Activated B cell treated with CpG ODN at 0.5 μM for 24 hours (primary cell): ENCODE data around the gene ACOT11. TPM values are rescaled to one million over a fixed set of nuclear protein-coding genes. Genes with fewer than 3 reads are reported as not detected.

Experiments
- ATAC-seq: fragments of 200-7000 bp; cut with Tn5 transposase; one replicate; pipeline ENCODE4 v1.10.0; 2021; ENCODE audit warnings: low read depth, mild to moderate bottlenecking, moderate library complexity
- CTCF ChIA-PET: fragments of 350-600 bp; sonication (Branson Sonifier 250); formaldehyde crosslinking; loops from one replicate; lab custom pipeline; 2021; ENCODE audit warnings: antibody characterized with exemption; lab: Charles Lee
- POLR2A ChIA-PET: fragments of 350-600 bp; sonication (Branson Sonifier 250); formaldehyde crosslinking; loops from one replicate; lab custom pipeline; 2021; ENCODE audit warnings: antibody characterized with exemption; lab: Charles Lee
- DNase-seq: peaks from one replicate; pipeline ENCODE4 v3.0.0; 2022
- H3K27ac Mint-ChIP-seq: one replicate; pipeline ENCODE4 v1.8.0; 2020; ENCODE audit warnings: mixed read lengths
- H3K27me3 Mint-ChIP-seq: one replicate; pipeline ENCODE4 v1.8.0; 2021; ENCODE audit warnings: mixed read lengths
- H3K36me3 Mint-ChIP-seq: one replicate; pipeline ENCODE4 v1.8.0; 2021; ENCODE audit warnings: low read depth, mixed read lengths
- H3K4me1 Mint-ChIP-seq: one replicate; pipeline ENCODE4 v1.8.0; 2021; ENCODE audit warnings: mixed read lengths
- H3K4me3 Mint-ChIP-seq: one replicate; pipeline ENCODE4 v1.8.0; 2020; ENCODE audit warnings: mild to moderate bottlenecking, mixed read lengths
- H3K9me3 Mint-ChIP-seq: one replicate; pipeline ENCODE4 v1.8.0; 2020; ENCODE audit warnings: mixed read lengths
- intact Hi-C: fragments of 100-400 bp; cut with micrococcal nuclease; formaldehyde crosslinking; loops from one replicate; pipeline ENCODE4 v1.15.1; 2024
- total RNA-seq: library from RNA; stranded (reverse); gene quantifications from 2 replicates; pipeline ENCODE4 v1.2.3, GENCODE V29; 2022
- TF ChIP-seq, protein P1 (sequence below): fragments of 200-600 bp; IDR thresholded peaks from one replicate; pipeline ENCODE4 v1.8.0; 2022; ENCODE audit warnings: antibody characterized with exemption, mild to moderate bottlenecking

Gene ACOT11
- total RNA-seq, 1 donor from 2014 or later, result 0.16 TPM

DNA sequence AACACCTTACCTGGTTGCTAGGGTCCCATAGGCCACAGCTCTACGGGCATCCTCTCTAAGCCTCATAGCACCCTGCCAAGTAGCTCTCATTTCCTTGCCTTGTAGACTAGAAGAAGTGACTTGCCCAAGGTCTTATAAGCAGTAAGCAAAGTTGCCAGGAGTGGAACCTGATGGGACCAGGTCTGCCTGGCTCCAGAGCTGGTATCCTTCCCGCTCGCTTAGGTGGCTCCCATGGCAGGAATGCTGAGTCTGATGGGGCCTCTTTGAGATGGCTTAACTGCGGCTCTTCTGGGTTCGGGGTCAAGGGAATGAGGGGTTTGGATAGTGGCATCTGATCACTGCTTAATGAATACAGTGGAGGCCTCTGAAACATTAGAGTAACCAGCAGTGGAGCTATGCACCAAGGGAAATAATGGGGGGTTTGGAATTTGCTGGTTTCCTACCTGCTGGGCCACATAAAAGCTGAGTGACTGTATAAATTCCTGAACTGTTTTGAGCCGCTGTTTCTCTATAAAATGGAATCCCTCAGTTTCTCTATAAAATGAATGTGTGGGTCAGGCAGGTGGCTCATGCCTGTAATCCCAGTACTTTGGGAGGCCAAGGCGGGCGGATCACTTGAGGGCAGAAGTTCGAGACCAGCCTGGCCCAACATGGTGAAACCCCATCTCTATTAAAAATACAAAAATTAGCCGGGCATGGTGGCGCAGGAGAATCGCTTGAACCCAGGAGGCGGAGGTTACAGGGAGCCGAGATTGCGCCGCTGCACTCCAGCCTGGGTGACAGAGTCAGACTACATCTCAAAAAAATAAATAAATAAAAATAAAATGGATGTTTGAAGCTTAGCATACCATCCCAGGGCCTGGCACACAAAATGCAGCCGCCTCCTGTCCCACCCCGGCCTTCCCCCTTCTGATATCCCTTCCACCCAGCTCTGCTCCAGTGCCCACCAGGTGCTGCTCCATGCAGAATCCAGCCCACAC lies 62.9 kb downstream of the ACOT11 start:
- H3K4me3 Mint-ChIP-seq, result no peak overlapping the region
- no peak overlapping the region for H3K27ac Mint-ChIP-seq
- peaks cover 2% of the 10 kb centered on the region for H3K27me3 Mint-ChIP-seq
- no peaks in the 10 kb centered on the region for H3K9me3 Mint-ChIP-seq
- POLR2A ChIA-PET, result no interaction called here
- H3K4me1 Mint-ChIP-seq, result no peaks in the 10 kb centered on the region
- TF ChIP-seq, protein P1, sequence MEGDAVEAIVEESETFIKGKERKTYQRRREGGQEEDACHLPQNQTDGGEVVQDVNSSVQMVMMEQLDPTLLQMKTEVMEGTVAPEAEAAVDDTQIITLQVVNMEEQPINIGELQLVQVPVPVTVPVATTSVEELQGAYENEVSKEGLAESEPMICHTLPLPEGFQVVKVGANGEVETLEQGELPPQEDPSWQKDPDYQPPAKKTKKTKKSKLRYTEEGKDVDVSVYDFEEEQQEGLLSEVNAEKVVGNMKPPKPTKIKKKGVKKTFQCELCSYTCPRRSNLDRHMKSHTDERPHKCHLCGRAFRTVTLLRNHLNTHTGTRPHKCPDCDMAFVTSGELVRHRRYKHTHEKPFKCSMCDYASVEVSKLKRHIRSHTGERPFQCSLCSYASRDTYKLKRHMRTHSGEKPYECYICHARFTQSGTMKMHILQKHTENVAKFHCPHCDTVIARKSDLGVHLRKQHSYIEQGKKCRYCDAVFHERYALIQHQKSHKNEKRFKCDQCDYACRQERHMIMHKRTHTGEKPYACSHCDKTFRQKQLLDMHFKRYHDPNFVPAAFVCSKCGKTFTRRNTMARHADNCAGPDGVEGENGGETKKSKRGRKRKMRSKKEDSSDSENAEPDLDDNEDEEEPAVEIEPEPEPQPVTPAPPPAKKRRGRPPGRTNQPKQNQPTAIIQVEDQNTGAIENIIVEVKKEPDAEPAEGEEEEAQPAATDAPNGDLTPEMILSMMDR, result no peak
- H3K36me3 Mint-ChIP-seq, result no peaks in the 10 kb centered on the region
- DNase-seq, result no peak
- ATAC-seq, result no peak
- CTCF ChIA-PET, result no interaction called here
- intact Hi-C loops, result no loop called here

DNA sequence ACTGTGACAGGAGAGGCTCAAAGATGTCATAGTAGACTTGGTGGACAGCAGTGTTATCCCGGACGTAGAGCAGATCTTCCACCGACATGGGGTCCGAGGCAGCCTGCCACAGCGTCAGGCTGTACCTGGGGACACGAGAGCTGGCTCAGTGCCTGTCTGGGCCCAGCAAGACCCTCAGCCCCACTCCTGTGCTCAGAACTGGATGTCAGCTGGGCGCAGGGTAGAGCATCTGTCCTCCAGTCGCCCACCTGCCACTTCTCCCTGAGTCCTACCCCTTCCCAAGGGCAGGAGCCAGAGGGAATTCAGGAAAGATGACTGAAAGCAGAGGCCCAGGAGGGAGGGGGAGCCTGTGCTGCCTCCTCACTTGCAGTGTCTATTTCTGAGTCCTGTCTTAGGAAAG lies 63.6 kb downstream of the ACOT11 start:
- ATAC-seq (no peak), DNase-seq (no peak)
- Mint-ChIP-seq H3K4me1 (no peaks in the 10 kb centered on the region), H3K27me3 (peaks cover 2% of the 10 kb centered on the region), H3K9me3 (no peaks in the 10 kb centered on the region), H3K4me3 (no peak overlapping the region), H3K36me3 (no peaks in the 10 kb centered on the region), H3K27ac (no peak overlapping the region)
- intact Hi-C loops, result no loop called here
- POLR2A ChIA-PET, result no interaction called here
- CTCF ChIA-PET, result no interaction called here
- TF ChIP-seq, protein P1, result no peak

DNA sequence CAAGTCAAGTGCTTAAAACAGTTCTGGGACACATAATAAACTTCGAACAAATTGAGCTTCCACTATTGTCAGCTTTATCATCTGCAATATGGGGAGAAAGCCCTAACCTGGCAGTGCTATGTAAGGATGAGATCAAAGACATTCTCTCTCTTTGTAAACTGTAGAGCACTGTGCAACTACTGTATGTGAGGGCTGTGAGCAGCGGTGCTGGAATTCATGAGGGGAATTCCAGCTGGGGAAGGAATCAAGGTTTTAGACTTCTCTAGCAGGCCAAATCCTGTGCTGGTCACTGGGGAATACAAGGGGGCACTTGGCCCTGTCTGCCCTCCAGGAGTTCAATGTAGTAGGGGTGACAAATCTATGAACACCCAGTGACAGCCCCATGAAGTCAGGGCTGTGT lies 66.0 kb downstream of the ACOT11 start:
- ChIA-PET CTCF (no interaction called here), POLR2A (no interaction called here)
- Mint-ChIP-seq H3K4me1 (no peaks in the 10 kb centered on the region), H3K4me3 (no peak overlapping the region), H3K36me3 (no peaks in the 10 kb centered on the region), H3K27me3 (peaks cover 1% of the 10 kb centered on the region), H3K9me3 (no peaks in the 10 kb centered on the region), H3K27ac (no peak overlapping the region)
- intact Hi-C loops, result no loop called here
- TF ChIP-seq, protein P1, result no peak
- ATAC-seq, result no peak
- no peak for DNase-seq

DNA sequence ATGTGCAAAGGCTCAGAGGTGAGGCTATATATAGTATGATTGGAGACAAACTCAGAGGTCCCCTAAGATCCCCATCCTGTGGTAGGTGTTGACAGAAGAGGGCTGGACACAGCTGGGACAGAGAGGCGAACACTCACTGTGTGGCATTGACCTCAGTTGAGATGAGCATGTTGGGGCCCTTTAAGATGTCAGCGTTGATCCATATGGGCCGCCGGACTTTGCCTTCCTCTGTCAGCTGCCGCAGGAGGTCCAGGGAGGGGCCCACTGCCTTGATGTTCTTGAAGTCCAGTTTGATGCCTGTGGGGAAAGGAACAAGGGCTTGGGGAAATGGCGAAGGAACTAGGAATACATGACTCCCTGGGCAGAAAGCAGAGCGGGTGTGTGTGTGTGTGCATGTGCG lies 66.5 kb downstream of the ACOT11 start:
- intact Hi-C loops, result no loop called here
- H3K4me1 Mint-ChIP-seq, result no peaks in the 10 kb centered on the region
- no peak overlapping the region for H3K4me3 Mint-ChIP-seq
- DNase-seq, result no peak
- TF ChIP-seq, protein P1, result no peak
- no peaks in the 10 kb centered on the region for H3K9me3 Mint-ChIP-seq
- no peak overlapping the region for H3K27ac Mint-ChIP-seq
- ChIA-PET CTCF (no interaction called here), POLR2A (no interaction called here)
- no peaks in the 10 kb centered on the region for H3K36me3 Mint-ChIP-seq
- no peak for ATAC-seq
- H3K27me3 Mint-ChIP-seq, result no peaks in the 10 kb centered on the region

DNA sequence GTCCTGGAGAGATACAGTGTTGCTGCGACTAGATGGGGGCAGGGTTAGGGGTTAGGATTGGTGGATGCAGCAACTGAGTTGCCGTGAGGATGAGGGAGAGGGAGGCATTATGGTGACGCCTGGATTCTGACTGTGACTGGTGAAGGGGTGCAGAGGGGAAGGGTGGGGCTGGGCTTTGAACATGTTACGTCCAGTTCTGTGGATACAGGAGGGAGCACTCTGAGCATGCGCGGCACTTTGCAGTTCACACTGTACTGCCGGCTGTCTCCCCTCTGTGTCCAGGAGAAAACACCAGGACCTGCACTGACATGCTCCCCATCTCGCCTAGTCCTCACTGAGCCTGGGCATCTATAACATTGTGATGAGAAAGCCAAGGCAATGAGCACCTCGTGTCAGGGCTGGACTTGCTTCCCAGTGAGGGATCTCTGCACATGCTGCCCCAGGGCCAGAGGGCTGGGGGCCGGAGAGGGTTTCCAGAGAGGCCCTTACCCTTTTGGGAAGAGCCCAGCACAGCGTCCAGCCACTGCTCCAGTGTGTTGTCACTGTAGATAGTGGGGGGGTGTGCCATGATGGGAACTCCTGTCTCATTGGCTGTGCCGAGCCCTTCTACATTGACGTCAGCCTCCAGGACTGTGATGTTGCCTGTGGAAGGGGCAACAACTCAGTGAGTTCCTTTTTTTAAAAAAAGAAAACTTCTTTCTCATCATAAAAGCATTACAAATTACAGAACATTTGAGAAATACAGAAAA lies 67.7 kb downstream of the ACOT11 start:
- H3K27me3 Mint-ChIP-seq, result no peaks in the 10 kb centered on the region
- no peaks in the 10 kb centered on the region for H3K9me3 Mint-ChIP-seq
- ChIA-PET POLR2A (no interaction called here), CTCF (no interaction called here)
- no peak for DNase-seq
- intact Hi-C loops, result no loop called here
- no peaks in the 10 kb centered on the region for H3K4me1 Mint-ChIP-seq
- ATAC-seq, result no peak
- TF ChIP-seq, protein P1, result no peak
- H3K36me3 Mint-ChIP-seq, result no peaks in the 10 kb centered on the region
- H3K27ac Mint-ChIP-seq, result no peak overlapping the region
- no peak overlapping the region for H3K4me3 Mint-ChIP-seq
